WERI-Rb-1 (cell line): ENCODE results near the gene USP24.
"Not testable (repeated sequence)": the region's sequence is repeated elsewhere in the genome, so short reads cannot be mapped to it uniquely, and the experiment has no call there.

ENCODE experiments used
- DNase-seq: peaks from one replicate; pipeline ENCODE4 v3.0.0-alpha.2; 2020
- H3K27ac ChIP-seq: fragments of 250-450 bp; sonication (Bioruptor Pico); 2 replicates; pipeline ENCODE4 v1.5.1; 2020; ENCODE audit warnings: mild to moderate bottlenecking, moderate library complexity
- H3K27me3 ChIP-seq: fragments of 250-450 bp; sonication (Bioruptor Pico); 2 replicates; pipeline ENCODE4 v1.5.1; 2021; ENCODE audit warnings: mild to moderate bottlenecking, low read depth, moderate library complexity; ENCODE audit not compliant: insufficient read depth, severe bottlenecking
- H3K36me3 ChIP-seq: fragments of 250-450 bp; sonication (Bioruptor Pico); 2 replicates; pipeline ENCODE4 v1.5.1; 2020; ENCODE audit warnings: mild to moderate bottlenecking, moderate library complexity
- H3K4me3 ChIP-seq: 2 replicates; pipeline ENCODE4 v1.5.1; 2011; ENCODE audit warnings: low read depth, mild to moderate bottlenecking, control low read depth, low read length
- H3K9me3 ChIP-seq: fragments of 250-450 bp; sonication (Bioruptor Pico); 2 replicates; pipeline ENCODE4 v1.5.1; 2021; ENCODE audit warnings: mild to moderate bottlenecking, moderate library complexity; ENCODE audit not compliant: severe bottlenecking
- CTCF ChIP-seq: IDR thresholded peaks from 2 replicates; pipeline ENCODE4 v1.5.1; 2011; ENCODE audit warnings: low read depth, mild to moderate bottlenecking, control low read depth, inconsistent platforms, low read length

USP24 gene

GRCh38 chr1:55233145-55233777, 18.1 kb upstream of the USP24 start:
- H3K9me3 ChIP-seq = no peaks in the 10 kb centered on the region
- H3K27ac ChIP-seq = no peak overlapping the region
- TF ChIP-seq CTCF = no peak
- no peaks in the 10 kb centered on the region for H3K27me3 ChIP-seq
- no peaks in the 10 kb centered on the region for H3K36me3 ChIP-seq
- no peak overlapping the region for H3K4me3 ChIP-seq
- DNase-seq = no peak

GRCh38 chr1:55232448-55233144, 17.4 kb upstream of the USP24 start:
- Histone ChIP-seq H3K9me3 (no peaks in the 10 kb centered on the region), H3K36me3 (no peaks in the 10 kb centered on the region), H3K27ac (no peak overlapping the region), H3K27me3 (no peaks in the 10 kb centered on the region), H3K4me3 (no peak overlapping the region)
- no peak for DNase-seq
- TF ChIP-seq CTCF = no peak

GRCh38 chr1:55231745-55232144, 16.6 kb upstream of the USP24 start:
- no peak for TF ChIP-seq CTCF
- Histone ChIP-seq H3K27ac (no peak overlapping the region), H3K4me3 (no peak overlapping the region), H3K9me3 (peaks cover 2% of the 10 kb centered on the region), H3K27me3 (no peaks in the 10 kb centered on the region), H3K36me3 (no peaks in the 10 kb centered on the region)
- no peak for DNase-seq

- Histone ChIP-seq H3K36me3 (no peaks in the 10 kb centered on the region), H3K27me3 (no peaks in the 10 kb centered on the region), H3K4me3 (no peak overlapping the region), H3K27ac (no peak overlapping the region), H3K9me3 (peaks cover 2% of the 10 kb centered on the region)
- TF ChIP-seq CTCF = no peak
- no peak for DNase-seq
Observed at GRCh38 chr1:55230659-55231058, 15.5 kb upstream of the USP24 start.

- H3K27ac ChIP-seq, DNase-seq, H3K4me3 ChIP-seq, H3K36me3 ChIP-seq, H3K9me3 ChIP-seq, H3K27me3 ChIP-seq: not testable (repeated sequence)
Observed at GRCh38 chr1:55229726-55230125, 14.6 kb upstream of the USP24 start.

- Histone ChIP-seq H3K9me3 (peaks cover 2% of the 10 kb centered on the region), H3K27ac (no peak overlapping the region), H3K36me3 (no peaks in the 10 kb centered on the region), H3K27me3 (no peaks in the 10 kb centered on the region), H3K4me3 (no peak overlapping the region)
- no peak for DNase-seq
- TF ChIP-seq CTCF = no peak
Observed at GRCh38 chr1:55225228-55225627, 10.1 kb upstream of the USP24 start.
